ENCODE data around the gene MGAT5.

Gene MGAT5

DNA sequence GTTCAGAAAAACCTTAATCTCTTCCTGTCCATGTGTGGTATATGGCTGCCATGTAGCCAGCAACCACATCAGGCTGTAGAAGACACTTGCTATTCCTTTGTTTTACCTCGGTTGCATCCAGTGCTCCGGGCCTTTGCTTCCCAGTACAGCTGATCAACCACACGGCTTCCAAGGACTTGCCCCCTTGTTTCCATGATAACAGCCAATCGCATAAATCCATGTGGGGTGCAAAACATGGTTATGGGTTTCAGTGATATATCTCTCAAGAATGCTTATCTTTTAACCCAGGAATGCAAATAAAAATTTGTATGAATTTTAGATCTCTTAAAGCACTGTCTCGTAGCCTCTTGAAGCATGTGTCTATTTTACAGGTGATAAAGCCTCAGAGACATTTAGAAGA lies 118.3 kb downstream of the MGAT5 start:
- DNase-seq = no peak

DNA sequence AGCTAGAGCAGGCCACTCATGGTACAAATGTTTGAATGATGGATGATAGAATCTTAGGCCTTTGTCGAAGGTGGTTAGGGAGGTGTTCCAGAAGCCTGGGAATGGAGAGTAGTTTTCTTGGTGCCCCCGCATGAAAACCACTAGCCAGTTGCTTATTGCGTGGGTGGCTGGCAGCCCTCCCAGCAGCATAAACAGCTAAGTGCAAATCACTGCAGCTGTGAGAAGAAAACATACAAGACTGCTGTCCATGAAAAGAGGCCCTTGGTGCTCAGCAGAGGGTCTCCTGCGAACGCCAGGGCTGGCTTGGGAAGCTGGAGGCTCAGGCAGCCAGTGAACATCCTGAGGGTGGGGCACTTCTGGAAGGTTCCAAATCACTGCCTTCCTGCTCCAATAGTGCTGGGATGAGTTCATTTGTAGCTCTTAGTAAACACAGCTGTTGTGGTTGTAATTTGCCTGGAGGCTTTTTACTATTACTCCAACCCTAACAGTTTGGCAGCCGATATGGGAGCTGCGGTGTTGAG lies 118.8 kb downstream of the MGAT5 start:
- DNase-seq = no peak

- no peak for DNase-seq
Observed at GRCh38 chr2:134375935-134376334, 122.1 kb downstream of the MGAT5 start.

GRCh38 chr2:134377730-134378129 lies 123.9 kb downstream of the MGAT5 start:
- no peak for DNase-seq

DNA sequence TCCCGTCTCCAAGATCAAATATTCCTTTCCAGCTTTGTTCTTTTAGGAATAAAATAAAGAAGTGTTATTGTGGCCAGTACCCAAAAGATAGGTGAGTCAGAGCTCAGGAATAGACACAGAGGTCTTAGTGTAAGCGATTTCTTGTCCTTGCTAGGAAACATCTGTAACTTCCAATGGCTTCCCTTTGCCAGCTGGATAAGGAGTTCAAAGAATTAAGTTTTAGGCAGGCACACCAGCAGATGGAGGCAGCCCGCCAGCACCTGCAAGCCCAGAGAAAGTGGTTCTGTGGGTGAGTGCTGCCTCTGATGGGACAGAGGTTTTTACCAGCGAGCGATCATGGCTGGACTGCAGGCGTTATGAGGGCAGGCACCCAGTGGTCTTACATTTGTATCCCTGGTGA lies 125.4 kb downstream of the MGAT5 start:
- DNase-seq = no peak

GRCh38 chr2:134379722-134380121 lies 125.8 kb downstream of the MGAT5 start:
- DNase-seq = no peak

- no peak for DNase-seq
Observed at GRCh38 chr2:134381141-134381540, 127.3 kb downstream of the MGAT5 start.

DNA sequence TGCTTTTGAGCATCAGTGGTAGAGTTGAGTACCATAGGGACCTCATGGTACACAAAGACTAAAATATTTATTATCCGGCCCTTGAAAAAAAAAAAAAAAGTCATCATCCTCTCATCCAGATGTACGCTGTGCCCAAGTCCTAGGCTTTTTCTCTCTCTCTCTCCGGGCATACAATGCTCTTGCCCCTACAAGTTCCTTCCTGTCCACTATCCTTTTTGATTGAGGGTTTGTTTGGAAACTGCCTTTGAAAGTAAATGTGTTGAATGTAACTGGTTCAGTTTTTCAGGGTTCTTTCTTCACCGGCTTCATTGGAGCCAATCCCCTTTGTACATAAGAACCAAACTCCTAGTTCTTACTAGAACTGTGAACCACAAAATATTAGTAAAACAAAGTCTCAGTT lies 130.3 kb downstream of the MGAT5 start:
- DNase-seq = no peak

GRCh38 chr2:134385195-134385594 lies 131.3 kb downstream of the MGAT5 start:
- DNase-seq = no peak

DNA sequence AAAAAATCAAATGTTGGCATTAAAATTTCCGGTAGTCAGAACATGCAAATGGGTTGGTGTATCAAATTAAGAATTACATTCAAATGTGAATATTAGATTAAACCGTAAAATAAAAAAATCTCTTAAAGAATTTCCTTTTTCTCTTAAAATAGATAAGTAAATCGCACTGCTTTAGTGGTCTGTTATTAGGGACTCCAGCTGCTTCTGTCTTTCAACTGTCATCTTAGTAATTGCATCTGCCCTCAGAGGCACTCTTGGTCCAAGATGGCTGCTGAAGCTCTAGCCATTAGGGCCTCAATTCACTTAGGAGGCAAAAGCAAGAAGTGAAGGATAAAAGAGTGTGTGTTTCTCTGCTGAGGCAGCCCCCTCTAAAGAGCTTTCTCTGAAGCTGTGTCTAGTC lies 132.4 kb downstream of the MGAT5 start:
- no peak for DNase-seq

- no peak for DNase-seq
Observed at GRCh38 chr2:134389381-134389780, 135.5 kb downstream of the MGAT5 start.

GRCh38 chr2:134391751-134392160 lies 137.9 kb downstream of the MGAT5 start:
- DNase-seq = no peak

DNA sequence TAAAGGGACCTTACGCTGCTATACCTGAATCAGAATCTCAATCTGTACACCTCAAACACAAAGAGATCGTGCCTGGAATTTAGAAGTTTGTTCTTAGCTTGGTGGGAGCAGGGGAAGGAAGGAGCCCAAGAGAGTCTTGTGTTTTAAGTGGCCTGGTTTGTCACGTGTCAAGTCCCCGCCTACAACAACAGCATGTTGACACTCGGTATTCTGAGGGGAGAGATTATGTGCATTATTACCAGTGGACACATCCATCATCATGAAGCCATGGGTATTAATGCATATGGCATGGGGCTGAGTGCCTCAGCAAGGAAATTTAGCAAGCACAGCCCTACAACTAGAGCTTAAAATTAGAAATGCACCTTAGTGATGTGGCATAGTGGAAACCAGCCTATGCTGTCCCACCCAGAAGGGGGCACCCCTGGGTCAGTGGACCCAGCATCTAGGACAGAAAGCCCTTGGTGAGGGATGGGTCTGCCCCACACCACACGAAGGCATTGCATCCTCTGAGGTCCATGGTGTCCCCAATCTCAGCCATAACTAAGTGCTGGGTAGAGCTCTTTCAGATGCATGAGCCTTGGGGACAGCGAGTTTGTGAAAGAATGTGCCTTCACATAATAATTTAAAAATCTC lies 138.7 kb downstream of the MGAT5 start:
- DNase-seq = no peak

- DNase-seq = no peak
Observed at GRCh38 chr2:134393075-134393461, 139.2 kb downstream of the MGAT5 start.

DNA sequence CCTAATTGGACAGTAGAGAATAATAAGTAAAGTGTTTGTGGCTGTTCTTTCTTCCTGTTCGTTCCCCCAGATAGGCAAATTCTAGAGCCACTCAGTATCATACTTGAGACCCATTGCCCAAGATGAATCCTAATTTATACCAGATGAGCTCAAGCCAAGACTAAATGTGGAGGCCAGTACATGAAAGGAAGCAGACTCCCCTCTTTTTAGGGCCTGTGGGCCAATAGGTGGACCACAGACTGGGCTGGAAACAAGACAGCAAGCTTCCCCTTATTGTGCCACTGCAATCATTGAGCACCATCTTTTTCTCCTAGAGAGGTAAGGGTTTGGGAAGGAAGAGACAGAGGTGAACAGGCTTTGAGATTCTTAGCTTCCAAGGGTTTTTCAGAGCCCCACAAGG lies 141.9 kb downstream of the MGAT5 start:
- DNase-seq = no peak

- DNase-seq = no peak
Observed at GRCh38 chr2:134396493-134396892, 142.6 kb downstream of the MGAT5 start.

- DNase-seq = no peak
Observed at GRCh38 chr2:134397146-134397896, 143.4 kb downstream of the MGAT5 start.

GRCh38 chr2:134398300-134398699 lies 144.4 kb downstream of the MGAT5 start:
- no peak for DNase-seq

DNA sequence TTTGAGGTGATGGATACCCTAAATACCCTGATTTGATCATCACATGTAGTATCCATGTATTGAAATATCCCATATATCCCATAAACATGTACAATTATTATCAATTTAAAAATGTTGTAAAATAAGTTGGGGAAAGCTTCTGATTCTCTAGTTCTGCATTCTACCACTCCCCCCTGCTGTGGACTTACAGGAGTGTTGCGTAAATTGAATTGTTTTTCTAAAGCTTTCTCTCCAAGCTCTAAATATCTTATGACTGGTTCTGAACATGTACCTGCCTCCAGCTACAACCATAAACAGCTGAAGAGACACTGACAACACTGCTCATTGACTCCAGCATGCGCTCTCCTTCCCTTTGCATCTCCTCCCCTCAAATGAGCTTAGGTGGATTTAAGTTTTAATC lies 145.2 kb downstream of the MGAT5 start:
- DNase-seq = no peak

DNA sequence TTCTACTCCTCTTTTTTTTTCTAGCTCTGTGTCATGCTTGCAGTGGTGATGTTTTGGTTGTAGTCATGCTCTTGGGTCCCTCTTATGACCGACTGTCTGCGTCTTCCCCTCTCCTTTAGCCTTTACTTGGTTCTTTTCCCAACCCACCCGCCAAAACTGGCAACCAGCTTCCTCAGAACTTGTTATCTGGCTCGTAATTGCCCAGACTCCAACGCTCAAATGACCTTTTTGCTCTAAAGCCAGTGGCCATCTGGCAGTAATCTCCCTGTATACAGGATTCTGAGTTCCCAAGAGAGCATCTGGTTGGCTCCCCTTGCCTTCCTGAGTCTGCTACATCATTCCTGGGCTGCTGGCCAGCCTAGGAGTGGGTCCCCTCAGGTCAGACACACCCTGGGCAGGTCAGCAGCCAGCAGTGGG lies 147.2 kb downstream of the MGAT5 start:
- DNase-seq = no peak

DNA sequence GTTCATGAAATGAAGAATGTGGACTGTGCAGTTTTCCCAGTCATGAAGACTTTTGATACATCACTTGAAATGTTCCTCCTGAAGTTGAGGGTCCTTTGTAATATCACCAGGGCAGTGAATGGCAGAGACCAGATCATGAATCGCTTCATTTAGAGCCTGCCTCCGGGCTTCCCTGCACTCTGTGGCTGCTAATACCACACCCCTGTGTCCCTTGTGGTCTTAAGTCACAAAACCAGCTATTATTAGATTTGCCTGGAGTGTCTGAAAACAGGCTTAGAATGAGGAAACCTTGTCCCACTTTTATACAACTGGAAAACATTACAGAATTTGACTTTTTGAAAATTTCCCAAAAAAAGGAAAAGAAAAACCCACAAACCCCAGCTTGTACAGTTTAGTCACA lies 147.9 kb downstream of the MGAT5 start:
- no peak for DNase-seq

DNA sequence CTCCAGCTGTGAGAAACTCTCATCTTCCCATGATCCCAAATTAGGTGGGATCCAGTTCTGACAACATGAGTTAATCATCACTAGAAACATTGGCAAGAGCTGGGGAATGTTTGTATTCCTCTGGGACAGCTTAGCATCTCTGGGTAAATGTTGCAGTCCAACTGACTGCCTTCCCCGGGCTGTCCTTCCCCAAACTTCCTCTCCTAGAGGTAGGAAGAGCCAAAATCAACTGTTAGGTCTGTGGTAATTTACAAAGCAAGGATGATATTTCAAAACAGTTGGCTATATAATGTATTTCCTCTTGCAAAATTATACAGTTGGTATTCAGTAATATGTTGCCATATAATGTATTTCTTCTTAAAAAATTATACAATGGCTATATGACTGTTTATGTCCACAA lies 148.5 kb downstream of the MGAT5 start:
- DNase-seq = no peak

- no peak for DNase-seq
Observed at GRCh38 chr2:134405611-134406081, 151.8 kb downstream of the MGAT5 start.

DNA sequence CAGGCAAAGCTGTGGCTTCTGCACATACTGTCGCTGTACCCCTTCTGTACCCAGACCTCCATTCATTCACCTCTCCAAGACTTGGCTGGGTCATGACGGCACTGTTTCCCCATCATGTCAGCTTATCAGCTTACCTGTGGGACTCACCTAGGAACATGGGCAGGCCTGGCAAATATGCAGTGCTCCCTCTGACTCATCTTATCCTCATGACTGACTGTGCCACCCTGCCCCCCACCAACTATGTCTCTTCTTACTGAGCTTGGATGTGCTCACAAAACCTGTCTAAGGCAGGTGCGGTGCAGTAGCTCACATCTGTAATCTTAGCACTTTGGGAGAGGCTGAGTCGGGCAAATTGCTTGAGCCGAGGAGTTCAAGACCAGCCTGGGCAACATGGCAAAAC lies 152.4 kb downstream of the MGAT5 start:
- DNase-seq = no peak

- no peak for DNase-seq
Observed at GRCh38 chr2:134406736-134407135, 152.9 kb downstream of the MGAT5 start.

All from activated CD8-positive, alpha-beta memory T cell treated with anti-CD3 and anti-CD28 coated beads, Interleukin-2, amount 50 U/mL, for 48 hours (primary cell).